IPS-18c (cell line): Measurements from ENCODE around the gene JAG1.
A peak's percentile ranks its signal among the peaks of the same experiment; 100 is the strongest.

Experiments
- H3K4me3 ChIP-seq: 2 replicates; pipeline ENCODE4 v1.7.0; 2013; ENCODE audit warnings: low read depth, mild to moderate bottlenecking, low read length, moderate library complexity; ENCODE audit not compliant: insufficient read depth
- H3K9me3 ChIP-seq: one replicate; pipeline ENCODE4 v1.6.1; 2013; ENCODE audit warnings: mild to moderate bottlenecking, low read length, moderate library complexity; ENCODE audit not compliant: control insufficient read depth, insufficient read depth

The JAG1 gene

DNA sequence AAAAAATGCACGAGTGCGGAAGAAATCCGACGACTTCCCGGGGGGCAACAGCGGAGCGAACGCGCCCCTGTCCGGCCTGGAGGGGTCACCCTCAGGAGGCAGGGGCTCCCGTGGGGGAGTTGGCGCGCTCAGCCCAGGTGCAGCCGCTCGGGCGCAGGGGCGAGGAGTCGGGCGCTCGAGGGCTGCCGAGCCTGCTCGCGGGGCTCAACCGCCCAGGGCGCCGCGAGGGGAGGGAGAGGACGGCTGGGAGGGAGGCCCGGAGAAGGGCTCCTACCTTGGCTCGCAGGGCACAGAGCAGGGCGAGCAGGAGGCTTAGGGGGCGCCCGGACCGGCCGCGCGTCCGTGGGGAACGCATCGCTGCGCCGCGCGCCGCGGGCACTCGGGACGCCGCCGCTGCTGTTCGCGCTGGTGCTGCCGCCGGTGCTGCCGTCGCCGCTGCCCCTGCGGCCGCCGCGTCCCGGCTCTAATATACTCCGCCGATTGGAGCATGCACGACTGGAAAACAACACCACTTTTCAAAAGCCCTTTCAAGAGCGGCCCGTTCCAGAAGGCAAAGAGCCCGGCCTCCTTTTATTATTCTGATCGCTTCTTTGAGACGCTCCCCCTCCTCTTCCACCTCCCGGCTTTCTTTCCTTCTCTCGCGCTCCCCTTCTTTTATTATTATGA lies 490 bp downstream of the JAG1 start:
- peak overlapping the region; percentile 86 for H3K4me3 ChIP-seq
- H3K9me3 ChIP-seq, result no peaks in the 10 kb centered on the region

DNA sequence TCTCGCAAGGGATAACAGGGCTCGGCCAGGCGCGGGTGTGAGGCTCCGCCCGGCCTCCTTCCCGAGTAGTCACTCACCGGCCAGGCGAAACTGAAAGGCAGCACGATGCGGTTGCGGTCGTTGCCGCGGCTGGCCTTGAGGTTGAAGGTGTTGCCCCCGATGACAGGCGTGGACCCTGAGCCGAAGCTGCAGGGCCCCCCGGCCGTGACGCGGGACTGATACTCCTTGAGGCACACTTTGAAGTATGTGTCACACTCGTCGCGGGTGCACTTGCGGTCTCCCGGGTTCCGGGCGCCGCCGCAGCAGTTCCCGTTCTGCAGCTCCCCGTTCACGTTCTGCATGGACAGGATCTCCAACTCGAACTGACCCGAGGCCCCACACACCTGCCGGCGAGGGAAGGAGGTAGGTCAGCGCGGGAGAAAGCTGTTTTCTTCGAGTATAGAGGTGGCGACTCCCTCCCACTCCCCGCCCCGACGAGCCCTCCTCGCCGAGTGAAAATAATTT lies 1.1 kb downstream of the JAG1 start:
- Histone ChIP-seq H3K9me3 (no peaks in the 10 kb centered on the region), H3K4me3 (peak overlapping the region; percentile 86)

DNA sequence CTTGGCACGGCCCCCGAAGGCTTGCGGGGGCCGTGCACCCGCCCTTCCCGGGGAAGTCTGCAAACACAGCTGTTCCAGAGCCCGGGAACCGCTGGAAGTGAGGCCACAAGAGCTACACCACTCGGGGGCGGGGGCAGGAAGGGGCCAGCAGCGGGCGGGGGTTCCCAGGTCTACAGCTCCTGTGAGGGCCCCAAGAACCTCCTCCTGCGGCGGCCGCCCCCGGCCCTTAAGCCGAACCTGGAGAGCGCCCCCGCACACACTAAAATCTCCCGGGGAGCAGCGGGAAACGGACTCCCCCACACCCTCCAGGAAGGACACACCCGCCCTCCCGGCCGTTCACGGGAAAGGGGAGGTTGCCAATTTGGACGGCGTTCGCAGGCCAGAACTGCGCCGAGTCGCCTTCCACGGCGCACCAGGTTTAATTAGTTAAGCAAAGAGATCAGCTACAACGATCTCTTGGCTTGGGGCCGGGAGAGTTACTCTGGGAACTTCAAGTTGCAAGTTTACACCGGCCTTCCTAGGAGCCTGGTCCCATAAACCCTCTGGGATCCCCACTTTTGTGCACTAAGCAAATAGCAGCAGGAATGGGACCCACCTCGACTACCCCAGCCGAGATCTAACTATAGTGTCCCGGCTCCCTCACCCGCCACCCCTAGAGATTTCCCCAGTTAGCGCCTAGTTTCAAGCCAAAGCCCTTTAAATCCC lies 1.7 kb downstream of the JAG1 start:
- H3K4me3 ChIP-seq, result peak overlapping the region; percentile 86
- no peaks in the 10 kb centered on the region for H3K9me3 ChIP-seq

DNA sequence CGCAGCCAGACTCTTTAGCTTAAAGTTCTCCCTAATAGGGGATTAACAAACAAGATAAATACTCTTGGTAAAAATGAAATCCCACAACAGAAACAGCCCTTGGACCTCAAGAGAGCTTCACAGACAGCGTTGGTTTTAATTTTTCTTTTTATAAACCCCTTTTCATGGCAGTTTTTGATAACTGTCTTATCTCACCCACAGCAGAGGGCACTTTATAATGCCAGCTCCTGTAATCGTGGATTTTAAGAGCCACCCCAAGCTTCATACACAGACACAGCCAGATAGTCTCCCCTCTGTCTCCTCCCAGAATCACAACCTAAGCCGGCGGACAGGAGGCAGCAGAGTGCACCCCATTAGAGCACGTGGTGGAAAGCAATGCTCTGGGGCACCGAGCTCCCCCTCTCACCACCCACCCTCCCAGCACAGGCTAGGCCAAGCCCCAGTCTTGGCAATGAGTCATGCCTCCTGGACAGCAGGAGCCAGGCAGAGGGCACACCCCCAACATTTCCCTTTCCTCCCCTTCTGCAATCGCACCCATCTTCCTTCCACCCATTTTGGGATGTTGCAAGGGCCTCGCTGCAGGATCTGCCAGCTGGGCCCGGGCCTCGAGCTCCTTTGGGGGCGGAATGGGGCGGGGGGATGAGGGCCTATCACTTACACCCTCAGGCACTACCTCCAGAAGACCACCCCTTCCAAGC lies 2.4 kb downstream of the JAG1 start:
- Histone ChIP-seq H3K4me3 (peak overlapping the region; percentile 86), H3K9me3 (no peaks in the 10 kb centered on the region)

DNA sequence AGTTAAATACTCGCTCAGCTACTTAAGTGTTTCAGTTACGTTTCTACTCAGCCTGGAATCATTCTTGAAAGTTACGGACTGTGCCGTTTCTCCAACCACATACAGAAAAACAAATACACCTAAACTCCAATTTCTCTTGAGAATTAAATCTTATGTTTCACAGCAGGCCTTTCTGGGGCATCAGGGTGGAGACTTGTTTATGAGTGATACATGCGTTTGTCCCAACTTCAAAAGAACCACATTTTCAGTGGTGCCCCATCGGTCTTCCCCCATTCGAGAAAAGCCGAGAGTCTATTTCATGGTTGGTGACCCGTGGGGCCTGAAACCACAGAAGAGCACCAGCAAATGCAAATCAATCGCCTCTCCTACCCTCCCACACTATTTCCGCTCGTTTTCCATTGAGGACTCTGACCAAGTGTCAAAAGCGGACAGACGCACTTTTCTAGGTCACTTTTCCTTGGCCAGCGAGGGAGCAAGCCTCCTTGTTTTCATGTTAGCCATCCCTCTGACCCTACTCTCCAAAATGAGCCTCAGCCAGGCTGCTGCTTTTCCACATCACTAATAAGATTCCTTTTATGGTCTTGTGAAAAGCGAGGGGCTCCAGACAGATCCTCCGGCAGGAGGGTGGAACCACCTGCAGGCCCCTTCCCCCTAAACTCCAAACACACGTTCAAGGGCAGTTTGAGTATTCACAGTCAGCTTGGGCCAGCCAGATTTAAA lies 3.1 kb downstream of the JAG1 start:
- peak overlapping the region; percentile 86 for H3K4me3 ChIP-seq
- no peaks in the 10 kb centered on the region for H3K9me3 ChIP-seq

DNA sequence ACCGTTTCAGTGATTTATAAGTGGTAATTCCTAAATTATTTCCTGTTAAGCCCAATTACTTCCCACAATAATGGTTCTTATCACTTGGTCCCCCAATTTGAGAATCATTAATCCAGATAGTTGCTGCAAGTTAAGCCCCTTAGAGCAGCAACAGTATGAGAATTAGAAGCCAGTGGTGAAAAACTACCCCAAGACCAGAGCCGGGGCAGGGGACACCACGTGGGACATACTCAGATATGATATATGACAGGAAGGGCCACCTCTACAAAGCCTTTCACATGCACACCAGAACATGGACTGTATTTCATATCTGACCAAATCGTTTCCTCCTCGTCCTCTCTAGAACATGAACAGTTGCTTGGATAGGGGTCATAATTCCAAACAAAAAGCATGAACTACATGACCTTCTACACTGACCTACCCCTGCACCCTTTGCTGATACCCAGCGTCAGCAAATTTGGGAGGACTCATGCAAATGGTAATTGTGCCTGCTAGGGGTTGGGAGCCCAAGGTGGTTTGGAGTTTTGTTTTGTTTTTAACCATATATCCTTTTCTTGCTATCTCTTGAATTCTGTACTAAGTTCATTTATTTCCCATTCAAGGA lies 3.9 kb downstream of the JAG1 start:
- Histone ChIP-seq H3K9me3 (no peaks in the 10 kb centered on the region), H3K4me3 (no peak overlapping the region)

DNA sequence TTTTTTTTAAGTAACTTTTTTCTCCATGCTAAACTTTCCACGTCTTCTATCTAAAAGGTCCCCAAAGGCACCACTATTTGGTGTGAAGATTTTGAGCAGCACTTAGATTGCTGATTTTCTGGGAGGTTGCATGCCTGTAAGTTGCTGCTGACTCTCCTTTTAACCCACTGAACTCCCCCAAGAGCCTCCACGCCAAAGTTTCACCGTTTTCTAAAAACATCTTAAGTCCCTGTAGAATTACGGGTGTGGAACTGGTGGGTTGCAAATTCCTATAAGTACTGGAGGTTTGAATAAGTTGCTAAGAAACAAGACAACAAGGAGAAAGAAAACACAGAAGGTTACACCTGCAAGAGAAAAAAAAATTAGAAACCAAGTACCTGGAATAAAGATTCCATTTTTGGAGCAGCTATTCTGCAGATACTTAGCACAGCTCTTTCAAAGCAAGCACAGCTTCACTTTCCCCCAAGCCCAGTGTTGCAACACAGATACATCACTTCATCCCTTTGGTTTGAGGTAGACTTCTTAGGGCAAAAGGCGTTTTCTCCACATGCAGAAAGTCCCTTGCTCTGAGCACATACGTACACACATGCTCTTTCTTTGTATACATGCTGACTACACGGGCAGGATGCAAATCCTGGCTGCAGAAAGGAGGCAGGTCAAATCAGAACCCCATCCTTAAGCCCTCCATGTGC lies 5.0 kb downstream of the JAG1 start:
- H3K4me3 ChIP-seq, result no peak overlapping the region
- H3K9me3 ChIP-seq, result no peaks in the 10 kb centered on the region

DNA sequence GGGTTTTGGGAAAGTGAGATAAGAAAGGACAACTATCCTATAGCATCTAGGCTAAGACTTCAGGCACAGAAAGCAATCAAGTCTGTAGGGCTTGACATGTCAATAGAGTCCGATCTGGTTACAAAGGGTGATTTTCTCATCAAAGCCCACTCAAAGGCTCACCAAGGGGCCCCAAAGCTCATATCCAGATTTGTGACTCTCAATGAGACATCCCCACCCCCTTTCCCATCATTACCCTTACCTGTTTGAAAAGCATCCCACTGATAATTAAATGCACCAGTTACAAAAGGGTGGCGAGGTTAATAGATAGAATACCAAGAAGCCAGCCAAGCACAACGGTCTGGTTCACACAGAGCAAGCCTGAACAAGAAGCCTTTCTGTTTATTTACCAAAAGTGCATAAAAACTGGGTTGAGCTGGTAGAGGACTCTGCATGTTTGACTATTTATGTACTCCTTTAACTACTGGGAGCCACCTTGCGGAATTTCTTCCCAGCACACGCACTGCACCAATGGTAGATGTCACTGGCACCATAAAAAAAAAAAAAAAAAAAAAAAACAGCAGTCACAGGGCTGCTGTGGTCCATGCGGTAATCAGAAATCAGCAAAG lies 6.1 kb downstream of the JAG1 start:
- no peak overlapping the region for H3K4me3 ChIP-seq
- H3K9me3 ChIP-seq, result no peaks in the 10 kb centered on the region

DNA sequence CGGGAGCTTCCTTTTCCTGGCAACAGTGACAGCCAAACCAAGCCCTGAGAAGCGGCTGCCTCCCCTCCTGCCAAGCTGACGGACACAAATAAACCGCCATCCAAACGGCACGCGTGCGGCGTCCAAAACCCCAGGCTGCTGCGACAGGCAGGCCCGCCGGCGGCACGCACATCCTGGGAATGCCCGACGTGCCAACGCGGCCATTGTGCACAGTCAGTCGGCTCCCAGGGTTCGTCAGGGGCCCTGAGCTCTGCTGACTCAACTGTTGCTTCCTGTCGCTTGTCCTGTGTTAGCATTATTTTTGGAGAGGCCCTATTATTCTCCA lies 6.8 kb downstream of the JAG1 start:
- no peak overlapping the region for H3K4me3 ChIP-seq
- no peaks in the 10 kb centered on the region for H3K9me3 ChIP-seq

DNA sequence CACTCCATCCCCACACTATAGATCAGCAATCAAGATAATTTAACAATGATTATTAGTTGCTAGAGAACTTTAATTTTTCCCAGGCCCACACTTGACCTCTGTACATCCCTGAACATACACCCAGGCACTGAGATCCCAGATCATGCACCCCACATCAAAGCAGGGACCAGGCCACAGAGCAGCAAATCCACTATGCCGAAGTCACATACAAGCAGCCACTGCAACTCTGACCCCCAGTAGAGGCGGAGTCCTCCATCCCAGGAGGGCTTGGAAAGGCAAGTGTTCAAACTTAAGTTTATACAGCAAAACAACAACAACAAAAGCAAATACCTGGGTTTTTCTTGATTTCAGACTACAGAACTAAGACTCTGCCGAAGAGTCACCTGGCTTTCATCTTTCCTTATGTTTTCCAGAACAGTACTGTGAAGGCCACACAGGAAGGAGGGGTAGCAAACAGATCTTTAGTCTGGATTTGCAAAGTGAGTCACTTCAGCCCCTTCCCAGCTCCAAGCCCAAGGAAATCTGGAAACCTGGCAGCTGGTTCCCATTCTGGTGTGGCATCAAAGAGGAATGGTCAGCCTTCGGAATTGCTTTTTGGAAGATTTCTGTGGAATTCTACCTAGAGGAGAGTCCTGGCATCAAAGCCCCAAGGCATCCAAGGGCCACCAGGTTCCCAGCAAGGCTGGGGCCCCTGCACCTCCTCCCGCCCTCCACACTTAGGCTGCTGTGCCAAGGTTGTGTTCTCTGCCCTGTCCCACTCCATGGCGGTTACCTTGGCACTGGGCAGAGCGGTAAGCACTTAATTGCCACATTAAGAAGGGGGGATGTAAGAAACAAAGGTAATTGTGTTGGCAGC lies 7.3 kb downstream of the JAG1 start:
- no peaks in the 10 kb centered on the region for H3K9me3 ChIP-seq
- H3K4me3 ChIP-seq, result no peak overlapping the region

DNA sequence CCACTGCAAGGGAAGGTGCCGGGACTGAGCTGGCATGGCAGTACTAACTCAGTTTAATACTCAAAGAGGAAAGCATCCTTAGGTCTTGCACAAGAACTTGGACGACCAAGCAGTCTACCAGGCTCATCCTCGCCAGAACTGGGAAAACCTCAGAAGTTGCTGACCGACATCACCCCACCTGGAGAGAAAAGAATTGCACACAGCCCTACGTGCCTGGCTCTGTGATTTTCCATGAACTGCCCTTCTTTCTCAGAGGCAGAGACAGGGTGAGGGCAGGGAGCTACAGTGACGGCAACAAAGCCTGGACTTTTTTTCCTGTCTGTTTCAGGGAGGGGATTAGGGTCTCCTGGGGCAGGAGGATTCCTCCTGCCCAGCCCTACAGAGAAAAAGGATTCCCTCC lies 8.0 kb downstream of the JAG1 start:
- Histone ChIP-seq H3K4me3 (no peak overlapping the region), H3K9me3 (no peaks in the 10 kb centered on the region)

DNA sequence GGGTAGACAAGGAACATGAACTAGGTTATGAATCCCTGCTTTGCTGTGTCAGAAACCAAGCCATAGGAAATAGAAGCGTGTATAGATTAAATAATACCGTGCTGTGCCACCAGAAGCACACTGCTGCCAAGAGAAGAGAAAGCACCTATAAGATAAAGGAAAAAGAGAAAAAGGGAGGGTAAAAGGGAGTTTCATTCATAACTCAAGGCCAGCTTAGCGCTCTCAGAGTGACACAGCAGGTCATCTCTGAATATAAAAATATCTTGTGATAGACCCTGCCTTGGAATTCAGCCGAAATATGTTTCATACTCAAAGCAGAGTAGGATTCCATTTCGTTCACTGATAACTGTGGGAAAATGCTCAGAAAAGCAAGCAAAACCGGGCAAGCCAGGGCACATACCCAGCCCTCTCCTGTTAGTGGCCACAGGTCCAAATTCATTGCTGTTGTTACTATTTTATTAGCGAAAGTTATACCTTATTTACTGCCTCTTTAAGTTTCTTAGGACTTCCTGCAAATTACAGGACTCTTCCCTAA lies 8.7 kb downstream of the JAG1 start:
- H3K4me3 ChIP-seq, result no peak overlapping the region
- H3K9me3 ChIP-seq, result no peaks in the 10 kb centered on the region

DNA sequence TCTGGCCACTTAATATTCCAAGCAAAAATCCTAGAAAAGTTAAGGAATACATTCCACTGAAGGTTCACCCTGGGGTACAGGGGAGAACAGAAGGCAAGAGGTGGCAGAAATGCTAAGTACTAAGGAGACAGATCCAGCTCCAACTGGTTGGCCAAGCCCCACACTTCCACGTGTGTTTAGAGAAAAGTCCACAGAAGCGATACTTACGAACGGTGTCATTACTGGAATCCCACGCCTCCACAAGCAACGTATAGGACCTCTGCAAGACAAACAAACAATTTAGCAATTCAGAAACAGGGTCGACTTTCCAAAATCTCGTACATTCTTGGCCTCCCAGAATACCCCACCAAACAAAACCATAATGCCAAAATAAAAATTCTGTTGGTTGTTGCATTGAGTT lies 10.0 kb downstream of the JAG1 start:
- Histone ChIP-seq H3K4me3 (no peak overlapping the region; the same call in 1 of the 2 replicates), H3K9me3 (no peaks in the 10 kb centered on the region)

DNA sequence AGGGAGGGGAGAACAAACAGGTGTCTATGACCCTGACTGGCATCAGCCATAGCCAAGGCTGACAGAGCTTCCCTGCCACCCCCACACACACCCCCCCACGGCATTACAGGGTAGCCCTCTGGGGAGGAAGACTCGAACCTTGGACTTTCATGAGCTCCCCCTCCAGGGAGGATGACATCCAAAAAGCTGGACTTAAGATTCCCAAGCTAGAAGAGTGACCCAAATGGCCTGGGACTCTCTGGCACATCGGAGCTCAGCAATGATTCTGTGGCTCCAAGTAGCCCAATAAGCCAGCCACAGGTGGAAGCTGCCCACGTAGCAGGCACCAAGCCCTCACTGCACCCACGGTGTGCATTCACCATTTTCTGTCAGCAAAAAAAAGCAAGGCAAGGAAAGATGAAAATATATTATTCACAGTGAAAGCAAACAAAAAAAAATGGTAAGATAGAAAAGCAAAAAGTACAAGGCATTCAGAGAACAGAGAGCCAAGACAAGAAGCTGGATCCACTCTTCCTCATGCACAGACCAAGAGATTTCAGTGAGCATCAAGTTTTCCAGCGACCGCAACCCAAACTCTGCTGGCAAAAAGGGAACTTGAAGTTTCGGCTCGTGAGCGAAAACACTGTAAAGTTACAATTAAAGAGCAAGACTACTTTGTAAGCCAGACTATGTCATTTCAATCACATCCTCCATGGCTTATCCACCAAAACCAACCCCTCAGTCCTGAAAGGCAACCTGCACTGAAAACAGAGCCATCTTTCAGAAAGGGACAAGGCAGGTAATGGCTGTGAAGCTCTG lies 10.9 kb downstream of the JAG1 start:
- no peak overlapping the region for H3K4me3 ChIP-seq
- H3K9me3 ChIP-seq, result no peaks in the 10 kb centered on the region

DNA sequence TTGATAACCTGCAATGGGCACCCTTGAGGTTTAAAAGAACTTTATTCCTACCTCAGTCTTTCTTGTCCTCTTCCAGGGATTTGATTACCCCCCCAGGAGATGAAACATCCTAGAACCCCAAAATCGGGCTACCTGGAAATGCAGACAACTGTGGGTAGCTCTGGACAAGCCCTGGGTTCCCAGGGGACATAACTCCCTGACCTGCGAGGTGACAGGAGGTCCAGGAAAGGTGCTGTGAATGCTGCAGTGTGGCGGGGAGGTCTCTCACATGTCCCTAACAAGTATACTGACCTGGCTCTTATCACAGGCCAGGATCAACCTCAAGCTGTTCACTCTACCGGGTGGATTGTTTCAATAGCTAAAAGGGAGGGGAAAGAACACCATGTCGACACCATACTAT lies 11.6 kb downstream of the JAG1 start:
- H3K4me3 ChIP-seq, result no peak overlapping the region

More for the DNA sequence above, 11.6 kb downstream of the JAG1 start:
- H3K9me3 ChIP-seq, result no peaks in the 10 kb centered on the region
